ENCODE data around the gene TAF12. TPM values are rescaled to one million over a fixed set of nuclear protein-coding genes. Genes with fewer than 3 reads are reported as not detected.
"Not testable (repeated sequence)": the region's sequence is repeated elsewhere in the genome, so short reads cannot be mapped to it uniquely, and the experiment has no call there.

TAF12 gene
- total RNA-seq, 1 experiment from 2014 or later = 18.6 TPM

GRCh38 chr1:28642847-28643635 is at the start of gene TAF12 (continued):
- TF ChIP-seq GTF2I (CRISPR knock-in tag; conservative IDR thresholded peaks at IDR 0.05) (no peak), MAX (CRISPR knock-in tag; IDR thresholded peaks at IDR 0.05) (peak; percentile 97), ZNF138 (CRISPR knock-in tag; conservative IDR thresholded peaks at IDR 0.05) (no peak), OVOL2 (CRISPR knock-in tag; IDR thresholded peaks at IDR 0.05; ENCODE audit: borderline replicate concordance) (no peak), SP1 (CRISPR knock-in tag; conservative IDR thresholded peaks at IDR 0.05) (peak; percentile 89), CBFB (CRISPR knock-in tag; IDR thresholded peaks at IDR 0.05; ENCODE audit: low read depth) (no peak), TP53 (CRISPR knock-in tag; IDR thresholded peaks at IDR 0.05) (no peak), ZNF219 (CRISPR knock-in tag; IDR thresholded peaks at IDR 0.05; ENCODE audit: borderline replicate concordance) (no peak), NFATC4 (CRISPR knock-in tag; IDR thresholded peaks at IDR 0.05) (no peak), E2F4 (CRISPR knock-in tag; IDR thresholded peaks at IDR 0.05; ENCODE audit: borderline replicate concordance, low read depth) (no peak), SMAD3 (CRISPR knock-in tag; IDR thresholded peaks at IDR 0.05; ENCODE audit: borderline replicate concordance) (0 out of 2 replicates have a peak, but pooled peaks have one; percentile 76), JUN (CRISPR knock-in tag; IDR thresholded peaks at IDR 0.05) (peak; percentile 76; the same call in 1 of the 2 replicates), PRDM15 (CRISPR knock-in tag; IDR thresholded peaks at IDR 0.05) (no peak), ZNF263 (CRISPR knock-in tag; IDR thresholded peaks at IDR 0.05; ENCODE audit: low read depth) (no peak), ZNF121 (CRISPR knock-in tag; IDR thresholded peaks at IDR 0.05) (no peak), TEAD1 (CRISPR knock-in tag; IDR thresholded peaks at IDR 0.05) (peak; percentile 97), ZNF512 (CRISPR knock-in tag; IDR thresholded peaks at IDR 0.05; ENCODE audit: borderline replicate concordance) (no peak), ZBTB21 (CRISPR knock-in tag; IDR thresholded peaks at IDR 0.05; ENCODE audit: borderline replicate concordance) (no peak), ZNF396 (CRISPR knock-in tag; IDR thresholded peaks at IDR 0.05; ENCODE audit: borderline replicate concordance) (no peak)

- ATAC-seq; H3K9me3 Mint-ChIP-seq; DNase-seq (ENCODE audit: low spot score); POLR2A ChIA-PET; CTCF ChIA-PET; H3K4me1 Mint-ChIP-seq; H3K4me3 Mint-ChIP-seq; H3K27ac Mint-ChIP-seq; H3K27me3 Mint-ChIP-seq (ENCODE audit: low read depth): not testable (repeated sequence)
- peaks cover 52% of the 10 kb centered on the region for H3K36me3 Mint-ChIP-seq
Observed at GRCh38 chr1:28691627-28692026, 48.8 kb upstream of the TAF12 start.
